Panc1 (cell line): ENCODE results near the gene SMAD3.

Experiments
- CTCF ChIP-seq: fragments of 450-650 bp; IDR thresholded peaks from 2 replicates; pipeline ENCODE4 v1.5.1; 2017; ENCODE audit warnings: mild to moderate bottlenecking
- POLR2AphosphoS5 ChIP-seq: IDR thresholded peaks from 2 replicates; pipeline ENCODE4 v1.6.1; 2012; ENCODE audit warnings: mild to moderate bottlenecking, low read depth, low read length, moderate library complexity
- REST ChIP-seq, 2 experiments: IDR thresholded peaks; 2 replicates each; pipeline ENCODE4 v1.6.1; 2011 to 2012; ENCODE audit warnings: low read depth in 2 of 2, control low read depth in 1 of 2, low read length in 1 of 2, mild to moderate bottlenecking in 1 of 2, moderate library complexity in 1 of 2; ENCODE audit not compliant: insufficient read depth in 1 of 2
- SIN3A ChIP-seq: IDR thresholded peaks from 2 replicates; pipeline ENCODE4 v1.6.1; 2012; ENCODE audit warnings: low read depth, mild to moderate bottlenecking, low read length, moderate library complexity, borderline replicate concordance; ENCODE audit not compliant: insufficient read depth

- TF ChIP-seq CTCF: no peak
- TF ChIP-seq REST (IDR thresholded peaks at IDR 0.05; ENCODE audit: insufficient read depth in 1 of 2, low read depth in 2 of 2, low read length in 1 of 2): no peak
- no peak for TF ChIP-seq POLR2AphosphoS5
- no peak for TF ChIP-seq SIN3A
Measured at GRCh38 chr15:67026610-67026967, 38.8 kb upstream of the SMAD3 start.
